Endometrial microvascular endothelial cells (primary cell): ENCODE results near the gene RASGEF1B. TPM values are rescaled to one million over a fixed set of nuclear protein-coding genes. Genes with fewer than 3 reads are reported as not detected.

Experiments used
- in situ Hi-C: cut with HindIII; loops from 2 replicates; pipeline ENCODE4 v1.10.0; 2017; ENCODE audit warnings: low sequenced_read_pairs, low pct_unique_long_range_greater_than_20kb; ENCODE audit errors: inconsistent ontology term
- total RNA-seq: library from RNA; depleted of rRNA; stranded (reverse); fragments of >200 nt; gene quantifications from one replicate; pipeline ENCODE4 v1.2.3, GENCODE V29; 2015; ENCODE audit errors: inconsistent ontology term

RASGEF1B gene
- total RNA-seq, 1 donor from 2014 or later: not detected

DNA sequence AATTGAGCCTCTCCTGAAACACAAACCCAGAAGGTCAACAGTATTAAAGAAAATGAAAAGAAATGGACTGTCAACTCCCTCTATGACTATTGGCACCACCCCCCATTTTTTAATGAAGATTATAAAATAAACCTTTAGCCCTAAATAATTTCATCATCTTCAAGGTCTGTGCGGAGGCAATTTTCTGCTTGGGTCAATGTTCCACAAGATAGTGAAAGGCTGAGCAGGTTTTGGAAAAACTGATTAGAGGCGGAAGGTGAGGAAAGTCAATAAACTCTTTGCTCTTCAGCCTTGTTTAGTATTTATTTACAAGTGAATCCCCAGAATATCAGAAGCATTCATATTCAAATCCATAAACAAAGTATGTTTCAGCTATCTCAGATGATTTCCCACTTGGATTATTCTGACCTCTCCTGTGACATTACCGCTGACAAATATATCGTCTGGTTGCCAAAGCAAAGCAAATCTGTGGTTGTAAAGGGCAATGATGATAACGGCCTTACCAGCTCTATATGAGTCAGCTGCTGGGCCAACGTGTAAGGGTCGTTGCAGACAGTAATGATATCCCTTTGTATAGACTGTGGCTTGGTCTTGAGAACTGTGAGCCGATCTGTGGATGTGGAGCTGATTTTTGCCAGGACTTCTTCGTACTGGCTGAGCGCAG, 24.0 kb downstream of the RASGEF1B start:
- in situ Hi-C loops: no loop called here

DNA sequence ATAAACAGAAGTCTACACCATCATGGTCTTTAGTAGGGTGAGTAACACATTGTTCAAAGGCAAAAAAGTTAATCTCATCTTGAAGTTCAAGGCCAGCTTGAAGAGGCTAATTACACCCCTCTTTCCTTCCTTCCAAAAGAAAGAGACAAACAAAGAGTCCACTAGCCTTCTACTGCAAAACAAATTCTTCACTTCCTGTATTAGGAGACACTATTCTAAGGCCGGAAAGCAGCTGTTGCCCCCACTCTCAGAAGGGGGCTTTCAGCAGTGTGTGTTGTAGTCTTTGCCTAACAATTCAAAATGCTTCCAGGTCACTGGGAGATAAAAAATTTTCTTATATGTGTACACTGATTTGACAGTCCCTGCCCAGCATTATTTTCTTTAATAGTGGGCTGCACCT, 25.1 kb downstream of the RASGEF1B start:
- in situ Hi-C loops: no loop called here

DNA sequence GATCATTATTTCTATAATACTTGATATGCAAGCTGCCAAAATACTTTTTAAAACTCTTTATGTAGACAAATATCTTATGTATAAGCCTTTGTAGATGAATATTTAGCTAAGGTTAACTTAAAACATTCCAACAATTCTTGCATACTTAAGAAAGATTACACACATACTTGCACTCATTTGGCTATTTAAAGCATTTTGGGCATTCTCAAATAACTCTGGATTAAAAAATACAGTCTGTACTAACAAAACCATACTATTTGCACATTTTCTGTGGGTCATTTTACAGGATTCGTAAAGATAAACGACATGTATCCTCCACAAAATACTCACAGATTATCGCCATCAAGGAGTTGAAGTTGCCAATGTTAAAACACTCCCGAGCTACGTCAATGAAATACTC, 26.5 kb downstream of the RASGEF1B start:
- in situ Hi-C loops: no loop called here

DNA sequence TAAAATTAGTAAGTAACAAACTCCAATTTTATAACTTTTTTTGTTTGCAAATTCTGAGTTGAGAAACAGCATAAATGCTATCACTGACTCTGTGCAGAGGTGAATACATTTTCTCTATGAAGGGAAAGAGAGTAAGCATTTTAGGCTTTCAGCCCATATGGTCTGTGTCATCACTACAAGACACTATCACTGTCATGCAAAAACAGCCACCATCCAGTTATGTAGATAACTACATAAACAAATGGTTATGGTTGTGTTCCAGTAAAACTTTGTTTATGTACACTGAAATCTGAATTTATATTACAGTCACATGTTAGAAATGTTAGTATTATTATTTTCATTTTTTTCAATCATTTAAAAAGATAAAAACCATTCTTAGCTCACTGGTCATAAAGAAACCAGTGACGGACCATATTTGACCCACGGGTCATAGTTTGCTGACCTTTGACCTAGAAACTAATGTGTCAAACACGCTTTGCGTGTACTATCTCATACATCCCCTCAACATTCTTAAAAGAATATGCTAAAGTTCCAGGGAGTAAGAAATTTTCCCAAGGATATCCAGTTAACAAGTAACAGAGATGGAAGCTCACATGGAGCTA, 29.1 kb downstream of the RASGEF1B start:
- in situ Hi-C loops: no loop called here

DNA sequence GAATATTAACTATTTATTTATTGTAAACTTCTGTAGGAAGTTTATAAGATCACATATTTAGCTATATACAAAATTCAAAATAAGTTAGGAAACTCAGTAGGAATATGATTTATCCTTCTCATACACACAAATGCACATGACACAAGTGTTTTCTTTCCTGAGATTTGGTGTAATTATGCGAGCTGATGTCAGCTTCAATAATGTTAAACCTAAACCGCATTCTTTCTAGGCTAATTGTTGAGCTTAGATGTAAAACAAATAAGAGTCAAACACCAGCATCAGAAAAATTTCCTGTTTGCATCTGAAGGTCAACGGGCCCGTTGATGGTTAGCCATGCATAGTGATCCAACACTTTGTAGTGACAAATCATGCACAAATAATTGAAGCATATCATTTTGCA, 30.8 kb downstream of the RASGEF1B start:
- in situ Hi-C loops: no loop called here

DNA sequence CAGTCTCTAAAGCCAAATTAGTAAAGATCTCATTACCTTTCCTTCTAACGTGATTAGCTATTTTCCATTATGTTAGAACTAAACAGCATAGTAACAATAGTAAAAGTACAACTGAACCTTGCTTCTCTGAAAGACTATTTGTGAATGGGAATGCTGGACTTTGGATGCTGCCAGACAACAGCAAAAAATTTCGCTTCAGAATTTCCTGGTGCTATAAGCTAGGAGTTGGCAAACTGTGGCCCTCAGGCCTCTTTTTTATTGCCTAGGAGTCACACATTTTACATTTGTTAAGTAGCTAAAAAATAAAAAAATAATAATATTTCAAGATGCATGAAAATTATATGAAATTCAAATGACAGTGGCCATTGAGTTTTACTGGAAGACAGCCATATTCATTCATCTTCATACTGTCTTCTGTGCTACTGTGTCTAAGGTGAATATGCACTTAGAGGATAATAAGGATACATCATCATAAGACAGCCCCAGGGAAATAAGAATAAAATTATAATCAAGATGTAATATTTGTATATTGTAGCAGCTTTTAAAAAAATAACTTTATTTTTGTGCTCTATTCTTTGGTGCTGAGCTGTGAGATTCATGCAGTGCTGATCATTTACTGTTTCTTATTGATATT, 34.6 kb downstream of the RASGEF1B start:
- in situ Hi-C loops: no loop called here

DNA sequence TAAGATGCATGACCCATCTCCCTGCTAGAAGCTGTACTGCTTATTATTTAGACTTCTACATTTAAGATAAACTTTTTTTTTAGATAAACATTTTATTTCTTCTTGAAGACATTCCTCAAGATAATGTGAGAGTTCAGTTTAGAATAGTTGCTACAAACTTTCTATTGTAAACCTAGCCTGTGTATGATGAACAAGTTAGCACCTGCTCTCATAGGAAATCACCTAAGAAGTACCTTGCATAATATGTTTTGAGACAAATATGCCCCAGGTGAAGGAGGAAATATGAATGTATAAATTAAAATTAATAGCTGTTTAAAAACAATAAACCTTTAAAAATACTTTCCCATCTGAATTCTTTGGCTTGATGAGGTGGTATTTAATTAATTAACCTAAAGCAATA, 35.6 kb downstream of the RASGEF1B start:
- in situ Hi-C loops: no loop called here

DNA sequence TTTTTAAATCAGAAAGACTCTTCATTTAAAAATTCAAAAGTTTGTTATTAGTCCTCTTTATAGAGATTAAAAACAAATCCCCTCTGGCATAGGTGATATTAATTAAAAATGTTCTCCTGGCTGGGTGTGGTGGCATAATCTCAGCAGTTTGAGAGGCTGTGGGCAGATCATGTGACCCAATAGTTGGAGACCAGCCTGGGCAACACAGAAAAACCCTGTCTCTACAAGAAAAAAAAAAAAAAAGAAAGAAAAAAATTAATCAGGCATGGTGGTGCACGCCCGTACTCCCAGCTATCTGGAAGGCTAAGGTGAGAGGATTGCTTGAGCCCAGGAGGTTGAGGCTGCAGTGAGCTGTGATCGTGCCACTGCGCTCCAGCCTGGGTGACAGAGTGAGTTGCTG, 38.9 kb downstream of the RASGEF1B start:
- in situ Hi-C loops: no loop called here

DNA sequence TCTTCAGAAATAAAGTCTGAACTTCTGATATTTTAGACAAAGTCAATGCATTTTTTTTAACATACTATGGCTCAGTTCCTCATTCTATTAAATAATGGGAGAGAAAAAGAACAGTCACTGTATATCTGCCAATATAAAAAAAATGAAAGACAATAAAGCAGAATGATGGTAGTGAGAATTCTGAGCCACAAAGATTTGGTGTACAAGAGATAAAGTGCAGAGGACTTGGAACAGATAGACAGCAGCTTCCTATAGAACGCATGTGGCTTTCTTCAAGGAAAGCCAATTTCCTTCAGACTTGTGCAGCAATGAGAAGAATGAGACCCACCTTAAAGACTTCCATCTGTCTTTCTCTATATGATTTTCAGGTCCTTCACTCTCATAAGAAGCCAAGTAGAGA, 39.7 kb downstream of the RASGEF1B start:
- in situ Hi-C loops: no loop called here

DNA sequence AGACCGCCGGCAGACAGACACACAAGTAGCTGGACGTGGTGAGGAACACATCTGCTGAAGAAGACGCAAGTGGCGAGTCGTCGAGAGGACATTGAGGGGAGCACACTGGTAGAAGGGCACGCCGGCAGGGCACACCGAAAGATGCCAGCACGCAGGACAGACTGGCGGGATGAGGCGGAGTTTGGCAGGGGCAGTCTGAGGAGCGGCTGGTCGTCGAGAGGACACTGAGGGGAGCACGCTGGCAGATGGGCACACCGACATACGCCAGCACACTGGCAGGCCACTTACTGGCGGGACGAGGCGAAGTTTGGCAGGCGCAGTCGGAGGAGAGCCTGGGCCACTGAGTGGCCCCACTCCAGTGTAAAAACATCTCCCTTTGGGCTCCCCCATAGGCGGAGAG, 42.1 kb downstream of the RASGEF1B start:
- in situ Hi-C loops: no loop called here

DNA sequence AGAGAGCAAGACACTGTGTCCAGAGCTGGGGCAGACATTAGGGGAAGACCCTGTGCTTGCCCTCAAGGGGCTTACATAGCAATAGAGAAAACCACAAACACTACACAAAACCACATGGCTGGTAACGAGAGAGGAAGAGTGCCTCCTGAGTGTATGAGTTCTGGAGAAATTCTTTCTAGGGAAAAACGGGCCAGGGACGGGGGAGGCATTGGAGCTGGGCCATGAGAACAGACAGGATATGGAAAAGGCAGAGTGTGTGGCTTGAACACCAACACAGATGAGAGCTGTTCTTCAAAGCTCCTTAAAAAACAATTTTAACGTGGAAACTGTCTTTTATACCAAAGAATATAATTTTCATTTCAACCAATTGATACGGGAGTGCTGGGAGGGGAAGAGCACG, 42.7 kb downstream of the RASGEF1B start:
- in situ Hi-C loops: no loop called here

DNA sequence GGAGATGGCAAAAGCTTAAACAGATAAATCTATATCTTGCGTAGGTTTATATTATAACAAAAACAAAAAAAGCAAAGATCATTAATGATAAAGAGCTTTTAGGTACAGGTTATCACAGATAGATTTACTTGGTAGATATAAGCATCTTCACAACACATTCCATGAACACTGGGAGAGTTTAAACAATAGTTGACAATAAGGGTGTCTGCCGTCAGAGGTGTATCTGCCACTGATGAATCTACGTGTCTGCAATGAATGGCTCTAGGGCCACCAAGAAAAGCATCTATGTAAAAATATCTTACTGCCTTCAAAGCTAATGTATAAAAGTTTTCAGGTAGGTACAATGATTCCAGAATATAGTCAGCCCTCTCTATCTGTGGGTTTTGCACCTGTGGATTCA, 43.7 kb downstream of the RASGEF1B start:
- in situ Hi-C loops: no loop called here

DNA sequence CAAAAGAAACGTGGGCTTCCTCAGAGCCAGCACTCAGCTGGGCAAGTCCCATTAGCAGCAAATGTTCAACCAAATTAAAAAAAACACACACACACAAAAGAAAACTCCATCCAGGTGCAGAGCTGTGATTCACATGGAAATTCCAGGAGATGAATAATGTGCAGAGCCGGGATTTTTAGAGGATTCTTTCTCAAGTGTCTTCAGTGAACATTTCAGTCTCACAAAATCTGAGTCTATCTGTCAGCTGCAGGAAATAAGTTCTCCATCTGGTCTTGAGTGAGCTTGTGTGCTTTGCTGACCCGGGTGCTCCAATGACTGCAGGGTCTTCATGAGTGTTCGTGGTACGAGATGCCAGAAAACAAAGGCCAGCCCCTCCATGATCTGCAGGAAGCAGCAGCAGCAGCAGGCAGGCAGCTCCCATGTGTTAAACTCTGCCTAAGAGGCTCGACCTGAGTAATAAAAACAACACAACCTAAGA, 44.3 kb downstream of the RASGEF1B start:
- in situ Hi-C loops: no loop called here

DNA sequence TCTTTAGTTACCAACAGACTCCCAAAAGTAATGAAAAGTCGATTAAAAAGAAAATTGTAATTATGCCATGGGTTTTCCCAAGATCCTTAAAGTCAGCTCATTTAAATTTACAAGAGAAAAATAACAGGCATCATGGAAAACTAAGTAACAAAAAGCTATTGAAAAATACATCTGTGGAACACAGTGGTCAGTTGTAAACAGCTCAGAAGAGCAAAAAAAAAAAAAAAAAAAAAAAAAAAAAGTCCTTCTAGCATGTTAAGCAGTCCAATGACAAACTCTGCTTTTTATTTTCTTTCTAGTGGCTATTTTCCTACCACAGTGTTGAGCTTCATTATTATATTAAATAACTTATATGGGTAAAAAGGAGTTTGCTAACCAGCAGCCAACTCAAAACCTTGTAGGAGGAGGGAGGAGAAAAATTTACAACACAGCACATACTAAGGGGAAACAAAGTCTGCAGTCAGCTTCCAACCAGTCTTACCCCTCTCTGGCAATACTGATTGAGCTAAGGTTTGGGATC, 44.9 kb downstream of the RASGEF1B start:
- in situ Hi-C loops: no loop called here

DNA sequence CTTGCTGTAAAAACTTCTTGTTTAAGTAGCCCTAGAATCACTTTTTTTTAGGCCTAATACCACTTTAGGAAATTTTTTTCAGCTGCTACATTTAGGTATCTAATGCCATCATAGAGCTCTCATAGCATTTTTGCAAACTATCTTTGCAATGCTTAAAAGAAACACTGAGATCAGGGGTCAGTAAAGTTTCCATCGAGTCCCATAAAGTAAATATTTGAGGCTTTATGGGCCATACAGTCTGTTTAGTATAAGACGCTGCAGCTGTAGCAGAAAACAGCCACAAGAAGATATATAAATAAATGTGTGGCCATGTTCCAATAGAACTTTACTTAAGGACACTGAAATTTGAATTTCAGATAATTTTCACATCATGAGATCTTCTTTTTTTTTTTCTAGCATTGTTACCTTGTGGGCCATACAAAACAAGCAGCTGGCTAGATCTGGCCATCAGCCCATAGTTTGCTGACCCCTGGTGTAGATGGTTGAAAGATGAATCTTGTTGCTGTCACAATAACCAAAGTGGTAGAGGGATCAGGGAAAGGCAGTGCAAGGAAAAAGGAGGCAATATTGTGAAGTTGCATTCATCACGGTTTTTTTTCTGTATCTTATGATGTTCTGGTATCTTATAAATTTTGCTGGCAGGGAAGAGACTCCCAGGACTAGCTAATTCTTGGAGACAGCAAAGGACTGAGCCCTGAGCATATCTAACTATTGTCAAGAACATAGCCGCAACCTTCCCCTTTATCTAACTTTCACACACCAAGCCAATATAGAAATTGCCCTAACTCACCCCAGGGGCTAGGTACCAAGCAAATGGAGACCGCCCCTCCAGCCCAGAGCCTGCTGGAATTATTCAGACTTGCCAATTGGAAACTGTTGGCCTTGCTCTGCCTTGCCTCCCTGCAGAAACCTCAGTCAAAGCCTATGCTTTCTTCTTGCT, 46.6 kb downstream of the RASGEF1B start:
- in situ Hi-C loops: no loop called here

DNA sequence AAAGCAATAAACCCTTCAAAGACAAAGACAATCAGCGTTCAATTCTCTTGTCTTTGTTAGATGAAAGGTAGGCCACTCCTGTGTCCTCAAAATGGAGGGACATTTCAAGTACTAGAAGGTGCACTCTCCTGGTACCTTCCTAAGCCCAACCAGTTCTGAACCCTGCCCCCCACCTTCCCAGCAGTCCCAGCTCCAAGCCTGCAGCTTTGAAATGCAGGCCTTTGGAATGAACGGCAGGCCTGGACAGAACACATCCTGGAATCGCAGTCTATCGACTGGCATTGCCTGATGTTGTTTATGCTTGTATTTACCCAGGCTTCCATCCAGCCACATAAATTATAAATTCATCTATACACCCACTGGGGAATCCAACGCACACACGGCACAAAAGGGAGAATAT, 47.4 kb downstream of the RASGEF1B start:
- in situ Hi-C loops: no loop called here

DNA sequence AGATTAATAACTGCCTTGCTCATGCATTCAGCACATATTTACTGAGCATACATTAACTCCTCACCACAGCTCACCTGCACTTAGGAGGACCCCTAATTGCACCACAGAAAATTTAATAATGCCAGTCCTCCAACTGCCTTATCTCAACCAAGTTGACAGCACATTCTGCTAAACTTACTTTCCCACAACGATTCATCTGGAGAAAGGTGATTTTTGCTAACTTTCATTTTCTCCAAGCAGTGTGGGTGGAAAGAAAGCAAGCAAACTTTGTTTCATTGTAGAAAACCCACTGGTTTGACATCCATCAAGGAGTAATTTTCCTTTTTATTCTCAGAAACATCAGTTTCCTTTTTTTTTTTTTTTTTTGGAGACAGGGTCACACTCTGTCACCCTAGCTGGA, 49.1 kb downstream of the RASGEF1B start:
- in situ Hi-C loops: no loop called here

DNA sequence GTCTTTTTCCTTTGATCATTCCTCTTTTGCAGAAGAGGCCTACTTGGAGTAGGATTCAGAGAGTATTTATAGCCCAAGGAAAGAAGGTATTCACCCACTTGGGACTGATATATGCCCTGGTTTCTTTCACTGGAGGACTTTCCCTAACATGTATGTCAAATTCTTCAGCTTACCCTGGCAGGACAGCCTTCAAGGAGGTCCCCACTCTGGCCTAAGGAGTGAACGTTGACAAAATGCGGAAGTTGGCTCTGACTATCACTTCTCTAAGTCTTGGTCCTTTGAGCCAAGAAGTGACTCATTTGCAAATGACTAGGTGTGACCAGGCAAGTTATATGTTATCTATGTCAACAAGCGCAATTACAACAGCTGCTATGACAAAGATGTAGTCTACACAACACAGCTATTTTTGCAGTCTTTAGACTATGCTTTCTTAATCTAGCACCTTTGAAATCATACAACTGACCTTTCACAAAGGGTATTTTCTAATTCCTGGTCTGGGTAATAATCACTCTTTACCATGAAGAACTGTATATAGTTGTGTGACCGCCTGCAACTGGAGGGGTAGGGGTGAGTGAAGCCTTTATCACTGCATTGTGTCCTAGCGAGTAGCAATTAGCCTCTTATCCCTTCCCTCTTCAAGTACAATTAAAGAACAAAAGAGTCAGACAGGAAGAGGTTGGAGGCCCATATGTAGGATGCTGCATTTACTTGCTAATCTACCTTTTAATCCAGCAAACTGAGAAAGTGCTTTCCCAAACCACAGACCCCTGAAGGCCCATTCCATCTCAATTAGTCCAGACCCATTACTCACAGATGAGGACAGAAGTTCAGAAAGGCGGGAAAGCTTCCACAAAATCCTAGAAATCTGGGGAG, 50.1 kb downstream of the RASGEF1B start:
- in situ Hi-C loops: no loop called here
